GM23338 (cell line): ENCODE results near the gene GOSR1.

Experiments
- CTCF ChIP-seq, 2 experiments: fragments of 200-600 bp in 1 of 2; sonication (generic) in 1 of 2; conservative IDR thresholded peaks; 2 replicates each; pipeline versions ENCODE4 v1.5.1 to v1.6.1; 2016 to 2017; ENCODE audit warnings: antibody characterized with exemption in 2 of 2, low read depth in 2 of 2, mild to moderate bottlenecking in 2 of 2, moderate library complexity in 1 of 2
- ETS1 ChIP-seq: IDR thresholded peaks from 2 replicates; pipeline ENCODE4 v1.6.1; 2016; ENCODE audit warnings: antibody characterized with exemption

- no peak for TF ChIP-seq ETS1
- no peak for TF ChIP-seq CTCF (conservative IDR thresholded peaks at IDR 0.05; ENCODE audit: low read depth in 2 of 2)
Measured at GRCh38 chr17:30573603-30574175, 96.5 kb downstream of the GOSR1 start.
